Measurements from ENCODE around the gene PPP1R12B.
"Not testable (repeated sequence)": the region's sequence is repeated elsewhere in the genome, so short reads cannot be mapped to it uniquely, and the experiment has no call there.

Gene PPP1R12B

GRCh38 chr1:202406896-202407295, 58.4 kb downstream of the PPP1R12B start:
- not testable (repeated sequence) for H3K9ac ChIP-seq (ENCODE audit: low read length); H3K27ac ChIP-seq (ENCODE audit: low read depth, low read length); H3K36me3 ChIP-seq (ENCODE audit: insufficient read depth, low read length); H3K9me3 ChIP-seq (ENCODE audit: low read length); H3K4me3 ChIP-seq (ENCODE audit: low read depth in 1 of 2, low read length in 2 of 2); H3K27me3 ChIP-seq (ENCODE audit: control insufficient read depth in 1 of 2, insufficient read depth in 2 of 2, low read length in 2 of 2)
- peaks cover 17% of the 10 kb centered on the region for H3K4me1 ChIP-seq (ENCODE audit: insufficient read depth, low read length)

DNA sequence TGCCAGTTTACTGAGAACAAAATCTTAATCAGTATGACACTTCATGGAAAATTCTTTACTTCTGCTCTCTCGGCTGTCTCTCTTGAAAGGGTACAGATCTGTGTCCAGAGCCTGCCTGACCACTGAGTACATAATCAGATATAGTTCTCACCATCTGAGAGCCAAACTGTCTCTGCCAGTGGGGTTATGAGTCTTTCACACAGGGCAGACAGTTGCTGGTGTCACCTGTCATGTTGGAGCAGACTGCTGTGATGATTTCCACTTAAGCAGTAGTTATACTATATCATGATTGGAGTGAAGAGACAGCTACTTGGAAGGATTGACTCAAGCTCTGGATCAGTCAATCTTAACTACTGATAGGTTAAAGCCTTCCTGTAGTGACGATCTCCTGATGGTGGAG, 58.9 kb downstream of the PPP1R12B start:
- not testable (repeated sequence) for H3K9me3 ChIP-seq (ENCODE audit: low read length); H3K4me3 ChIP-seq (ENCODE audit: low read depth in 1 of 2, low read length in 2 of 2); H3K27ac ChIP-seq (ENCODE audit: low read depth, low read length); H3K9ac ChIP-seq (ENCODE audit: low read length); H3K27me3 ChIP-seq (ENCODE audit: control insufficient read depth in 1 of 2, insufficient read depth in 2 of 2, low read length in 2 of 2); H3K36me3 ChIP-seq (ENCODE audit: insufficient read depth, low read length)
- peaks cover 16% of the 10 kb centered on the region for H3K4me1 ChIP-seq (ENCODE audit: insufficient read depth, low read length)

DNA sequence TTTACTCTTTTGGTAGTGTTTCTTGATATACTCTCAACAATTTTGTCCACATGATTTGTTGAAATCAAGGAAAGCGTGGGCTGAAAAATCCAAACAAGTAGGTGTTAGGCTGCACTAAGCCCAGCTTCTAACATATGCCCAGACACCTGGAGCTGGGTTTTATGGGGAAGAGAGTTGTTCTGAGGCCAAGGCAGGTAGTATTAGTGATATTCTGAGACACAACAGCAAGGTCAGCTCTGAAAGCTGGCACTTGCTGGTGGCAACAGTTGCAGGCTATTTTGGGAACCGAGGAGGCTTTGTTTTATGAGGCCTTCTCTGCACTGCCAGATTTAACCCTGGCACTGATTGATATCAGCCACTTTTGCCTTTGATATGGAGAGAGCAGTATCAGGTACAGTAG, 61.8 kb downstream of the PPP1R12B start:
- H3K4me3 ChIP-seq (ENCODE audit: low read depth in 1 of 2, low read length in 2 of 2); H3K36me3 ChIP-seq (ENCODE audit: insufficient read depth, low read length); H3K9ac ChIP-seq (ENCODE audit: low read length); H3K9me3 ChIP-seq (ENCODE audit: low read length); H3K27ac ChIP-seq (ENCODE audit: low read depth, low read length); H3K27me3 ChIP-seq (ENCODE audit: control insufficient read depth in 1 of 2, insufficient read depth in 2 of 2, low read length in 2 of 2): not testable (repeated sequence)
- H3K4me1 ChIP-seq (ENCODE audit: insufficient read depth, low read length) = peaks cover 15% of the 10 kb centered on the region

DNA sequence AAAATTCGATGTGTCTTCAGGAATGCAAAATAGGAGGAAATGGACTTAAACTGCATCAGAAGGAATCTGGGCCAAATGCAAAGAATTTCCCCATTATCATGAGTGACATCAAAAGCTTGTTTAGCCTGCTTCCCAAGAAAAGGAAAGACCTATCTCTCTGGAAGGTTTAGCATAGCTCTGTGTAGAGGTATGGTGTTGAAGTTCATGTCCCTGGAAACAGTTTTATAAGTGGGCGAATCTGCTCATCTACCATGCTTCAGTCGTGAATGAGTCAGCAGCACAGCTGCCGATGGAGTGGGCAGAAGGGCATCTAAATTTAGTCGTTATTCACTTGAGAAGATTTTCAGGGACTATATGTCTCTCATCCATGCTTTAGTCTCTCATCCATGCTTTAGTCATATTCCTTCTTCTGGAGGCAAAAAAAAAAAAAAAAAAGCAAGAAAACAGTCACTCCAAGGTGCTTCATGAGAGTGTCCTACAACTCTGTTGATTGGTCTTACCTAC, 62.4 kb downstream of the PPP1R12B start:
- not testable (repeated sequence) for H3K9ac ChIP-seq (ENCODE audit: low read length); H3K36me3 ChIP-seq (ENCODE audit: insufficient read depth, low read length); H3K27ac ChIP-seq (ENCODE audit: low read depth, low read length); H3K4me3 ChIP-seq (ENCODE audit: low read depth in 1 of 2, low read length in 2 of 2); H3K9me3 ChIP-seq (ENCODE audit: low read length); H3K27me3 ChIP-seq (ENCODE audit: control insufficient read depth in 1 of 2, insufficient read depth in 2 of 2, low read length in 2 of 2)
- H3K4me1 ChIP-seq (ENCODE audit: insufficient read depth, low read length) = peaks cover 15% of the 10 kb centered on the region

GRCh38 chr1:202411422-202411821, 62.9 kb downstream of the PPP1R12B start:
- Histone ChIP-seq H3K9ac (ENCODE audit: low read length) (no peak overlapping the region), H3K9me3 (ENCODE audit: low read length) (no peaks in the 10 kb centered on the region), H3K36me3 (ENCODE audit: insufficient read depth, low read length) (no peaks in the 10 kb centered on the region), H3K4me3 (ENCODE audit: low read depth in 1 of 2, low read length in 2 of 2) (no peak overlapping the region), H3K27me3 (ENCODE audit: control insufficient read depth in 1 of 2, insufficient read depth in 2 of 2, low read length in 2 of 2) (no peaks in the 10 kb centered on the region), H3K27ac (ENCODE audit: low read depth, low read length) (no peak overlapping the region), H3K4me1 (ENCODE audit: insufficient read depth, low read length) (peaks cover 15% of the 10 kb centered on the region)

- H3K9ac ChIP-seq (ENCODE audit: low read length); H3K36me3 ChIP-seq (ENCODE audit: insufficient read depth, low read length); H3K27me3 ChIP-seq (ENCODE audit: control insufficient read depth in 1 of 2, insufficient read depth in 2 of 2, low read length in 2 of 2); H3K27ac ChIP-seq (ENCODE audit: low read depth, low read length); H3K4me3 ChIP-seq (ENCODE audit: low read depth in 1 of 2, low read length in 2 of 2); H3K9me3 ChIP-seq (ENCODE audit: low read length): not testable (repeated sequence)
- H3K4me1 ChIP-seq (ENCODE audit: insufficient read depth, low read length) = peaks cover 15% of the 10 kb centered on the region
Measured at GRCh38 chr1:202412421-202412820, 63.9 kb downstream of the PPP1R12B start.

- Histone ChIP-seq H3K9me3 (ENCODE audit: low read length) (no peaks in the 10 kb centered on the region), H3K4me3 (ENCODE audit: low read depth in 1 of 2, low read length in 2 of 2) (no peak overlapping the region), H3K27ac (ENCODE audit: low read depth, low read length) (no peak overlapping the region), H3K36me3 (ENCODE audit: insufficient read depth, low read length) (no peaks in the 10 kb centered on the region), H3K9ac (ENCODE audit: low read length) (no peak overlapping the region), H3K4me1 (ENCODE audit: insufficient read depth, low read length) (peaks cover 4% of the 10 kb centered on the region), H3K27me3 (ENCODE audit: control insufficient read depth in 1 of 2, insufficient read depth in 2 of 2, low read length in 2 of 2) (no peaks in the 10 kb centered on the region)
Measured at GRCh38 chr1:202416641-202417040, 68.1 kb downstream of the PPP1R12B start.

DNA sequence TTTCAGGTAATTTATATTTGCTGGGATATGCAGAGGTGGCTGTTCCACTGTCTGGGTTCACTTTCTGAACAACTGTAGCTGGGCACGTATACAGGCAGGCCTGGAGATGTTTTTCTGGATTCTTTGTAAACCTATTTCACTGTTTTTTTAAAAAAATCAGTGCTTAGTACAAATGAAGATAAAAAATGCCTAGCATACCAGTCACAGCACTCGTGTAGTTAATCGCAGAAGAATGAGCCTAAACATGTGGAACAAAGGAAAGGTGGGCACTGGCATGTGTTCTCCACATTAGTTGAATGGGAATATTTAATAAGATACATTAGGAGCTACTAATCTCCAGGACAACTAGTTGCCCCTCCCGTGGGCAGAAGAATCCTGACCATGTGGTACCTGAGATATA, 68.6 kb downstream of the PPP1R12B start:
- not testable (repeated sequence) for H3K9me3 ChIP-seq (ENCODE audit: low read length); H3K9ac ChIP-seq (ENCODE audit: low read length); H3K36me3 ChIP-seq (ENCODE audit: insufficient read depth, low read length); H3K27me3 ChIP-seq (ENCODE audit: control insufficient read depth in 1 of 2, insufficient read depth in 2 of 2, low read length in 2 of 2); H3K4me1 ChIP-seq (ENCODE audit: insufficient read depth, low read length); H3K4me3 ChIP-seq (ENCODE audit: low read depth in 1 of 2, low read length in 2 of 2); H3K27ac ChIP-seq (ENCODE audit: low read depth, low read length)

GRCh38 chr1:202417762-202418201, 69.3 kb downstream of the PPP1R12B start:
- H3K4me3 ChIP-seq (ENCODE audit: low read depth in 1 of 2, low read length in 2 of 2); H3K9ac ChIP-seq (ENCODE audit: low read length); H3K9me3 ChIP-seq (ENCODE audit: low read length); H3K36me3 ChIP-seq (ENCODE audit: insufficient read depth, low read length); H3K4me1 ChIP-seq (ENCODE audit: insufficient read depth, low read length); H3K27me3 ChIP-seq (ENCODE audit: control insufficient read depth in 1 of 2, insufficient read depth in 2 of 2, low read length in 2 of 2); H3K27ac ChIP-seq (ENCODE audit: low read depth, low read length): not testable (repeated sequence)

GRCh38 chr1:202419731-202420130, 71.2 kb downstream of the PPP1R12B start:
- H3K27ac ChIP-seq (ENCODE audit: low read depth, low read length); H3K9ac ChIP-seq (ENCODE audit: low read length): not testable (repeated sequence)

DNA sequence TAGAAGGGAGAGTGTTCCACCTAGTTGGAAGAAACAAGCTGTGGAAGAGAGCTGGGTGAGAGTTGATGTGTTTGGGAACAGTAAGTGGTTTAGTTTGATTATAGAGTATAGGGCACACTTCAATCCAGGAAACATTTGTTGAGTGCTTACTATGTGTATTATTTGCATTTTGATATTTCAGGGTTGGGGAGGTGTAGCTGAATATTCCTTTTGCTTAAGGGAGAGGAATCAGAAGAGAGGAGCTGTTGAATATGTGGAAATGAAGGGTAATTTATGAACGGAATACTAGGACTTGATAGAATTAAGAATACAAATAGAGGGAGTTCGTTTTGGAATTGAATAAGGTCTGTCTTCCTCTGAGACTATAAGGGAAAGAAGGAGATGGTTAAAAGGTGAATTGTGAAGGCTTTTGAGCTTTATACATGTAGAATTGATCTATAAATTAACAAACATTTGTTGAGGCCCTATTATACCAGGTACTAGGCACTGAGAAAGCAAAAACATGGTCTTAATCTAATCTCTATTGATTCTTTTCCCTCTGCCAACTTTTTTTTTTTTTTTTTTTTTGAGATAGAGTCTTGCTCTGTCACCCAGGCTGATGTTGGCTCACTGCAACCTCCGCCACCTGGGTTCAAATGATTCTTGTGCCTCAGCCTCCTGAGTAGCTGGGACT, 72.1 kb downstream of the PPP1R12B start:
- H3K27ac ChIP-seq (ENCODE audit: low read depth, low read length); H3K4me1 ChIP-seq (ENCODE audit: insufficient read depth, low read length); H3K4me3 ChIP-seq (ENCODE audit: low read depth in 1 of 2, low read length in 2 of 2); H3K9ac ChIP-seq (ENCODE audit: low read length); H3K36me3 ChIP-seq (ENCODE audit: insufficient read depth, low read length); H3K9me3 ChIP-seq (ENCODE audit: low read length); H3K27me3 ChIP-seq (ENCODE audit: control insufficient read depth in 1 of 2, insufficient read depth in 2 of 2, low read length in 2 of 2): not testable (repeated sequence)

More at GRCh38 chr1:202419731-202420130, 71.2 kb downstream of the PPP1R12B start:
- not testable (repeated sequence) for H3K4me3 ChIP-seq (ENCODE audit: low read depth in 1 of 2, low read length in 2 of 2); H3K36me3 ChIP-seq (ENCODE audit: insufficient read depth, low read length); H3K9me3 ChIP-seq (ENCODE audit: low read length); H3K4me1 ChIP-seq (ENCODE audit: insufficient read depth, low read length); H3K27me3 ChIP-seq (ENCODE audit: control insufficient read depth in 1 of 2, insufficient read depth in 2 of 2, low read length in 2 of 2)

DNA sequence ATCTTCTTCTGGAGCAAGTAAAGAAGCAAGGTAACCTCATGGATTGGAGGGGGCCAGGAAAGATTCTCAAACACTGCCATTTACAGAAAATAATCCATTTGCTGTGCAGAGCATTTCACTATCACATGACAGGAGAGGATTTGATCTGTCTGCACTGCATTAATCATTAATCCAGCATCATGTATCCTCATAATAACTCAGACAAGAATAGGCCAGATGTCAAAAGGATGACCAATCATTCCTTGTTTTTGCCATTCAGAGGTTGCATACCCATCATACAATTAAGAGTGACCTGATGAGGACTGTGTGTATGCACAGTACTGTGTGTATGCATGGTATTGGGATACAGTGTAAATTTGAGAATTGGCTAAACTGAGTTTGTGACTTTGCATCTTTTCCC, 74.2 kb downstream of the PPP1R12B start:
- not testable (repeated sequence) for H3K27me3 ChIP-seq (ENCODE audit: control insufficient read depth in 1 of 2, insufficient read depth in 2 of 2, low read length in 2 of 2); H3K9me3 ChIP-seq (ENCODE audit: low read length); H3K36me3 ChIP-seq (ENCODE audit: insufficient read depth, low read length); H3K27ac ChIP-seq (ENCODE audit: low read depth, low read length); H3K4me1 ChIP-seq (ENCODE audit: insufficient read depth, low read length); H3K4me3 ChIP-seq (ENCODE audit: low read depth in 1 of 2, low read length in 2 of 2); H3K9ac ChIP-seq (ENCODE audit: low read length)

Measured in muscle layer of colon (tissue), 2 donors.